HAP-1 (cell line): Measurements from ENCODE around the gene SINHCAF.
A peak's percentile ranks its signal among the peaks of the same experiment; 100 is the strongest.

Experiments used
- DNase-seq, 2 experiments: peaks; one replicate each; pipeline ENCODE4 v3.0.0-alpha.2; 2016 to 2020; ENCODE audit warnings: low spot score in 2 of 2
- H3K27me3 ChIP-seq: fragments of 250-450 bp; sonication (Bioruptor Pico); 2 replicates; pipeline ENCODE4 v1.5.1; 2020; ENCODE audit warnings: low read depth, mild to moderate bottlenecking, moderate library complexity
- H3K36me3 ChIP-seq: fragments of 250-450 bp; sonication (Bioruptor Pico); replicated peaks from 2 replicates; pipeline ENCODE4 v1.5.1; 2020; ENCODE audit warnings: mild to moderate bottlenecking
- H3K4me1 ChIP-seq: fragments of 250-450 bp; sonication (Bioruptor Pico); 2 replicates; pipeline ENCODE4 v1.5.1; 2020; ENCODE audit warnings: mild to moderate bottlenecking
- H3K4me3 ChIP-seq: fragments of 250-450 bp; sonication (Bioruptor Pico); 2 replicates; pipeline ENCODE4 v1.5.1; 2020; ENCODE audit warnings: mild to moderate bottlenecking, moderate library complexity
- H3K9me3 ChIP-seq: fragments of 250-450 bp; sonication (Bioruptor Pico); 2 replicates; pipeline ENCODE4 v1.5.1; 2020; ENCODE audit warnings: mild to moderate bottlenecking, moderate library complexity
- in situ Hi-C: fragments of 300-500 bp; cut with MboI; formaldehyde crosslinking; loops from 3 replicates; pipeline ENCODE4 v1.14.3; 2020; ENCODE audit warnings: low sequenced_read_pairs, inconsistent platforms, mixed read lengths

Gene SINHCAF

GRCh38 chr12:31234955-31235867 is 90.7 kb downstream of the SINHCAF start:
- in situ Hi-C loops, result loop anchor here (10.0 kb wide), 1 partner anchor 370 kb away; no protein-coding TSS in a partner anchor

GRCh38 chr12:31234053-31234840 is 91.7 kb downstream of the SINHCAF start:
- no peak for DNase-seq
- in situ Hi-C loops, result loop anchor here (10.0 kb wide), 1 partner anchor 369 kb away; no protein-coding TSS in a partner anchor
- Histone ChIP-seq H3K4me3 (no peak overlapping the region), H3K27me3 (no peaks in the 10 kb centered on the region; the same call in 1 of the 2 replicates), H3K9me3 (no peaks in the 10 kb centered on the region), H3K4me1 (peaks cover 6% of the 10 kb centered on the region; the same call in 1 of the 2 replicates), H3K36me3 (no peaks in the 10 kb centered on the region)

More at GRCh38 chr12:31234955-31235867, 90.7 kb downstream of the SINHCAF start:
- peak; percentile 24 to 70 for DNase-seq
- H3K4me1 ChIP-seq, result peaks cover 6% of the 10 kb centered on the region; the same call in 1 of the 2 replicates
- H3K27me3 ChIP-seq, result no peaks in the 10 kb centered on the region; the same call in 1 of the 2 replicates
- H3K4me3 ChIP-seq, result no peak overlapping the region
- no peaks in the 10 kb centered on the region for H3K36me3 ChIP-seq
- no peaks in the 10 kb centered on the region for H3K9me3 ChIP-seq

GRCh38 chr12:31233061-31233730 is 92.8 kb downstream of the SINHCAF start:
- Histone ChIP-seq H3K36me3 (no peaks in the 10 kb centered on the region), H3K4me3 (no peak overlapping the region), H3K4me1 (peaks cover 3% of the 10 kb centered on the region; the same call in 1 of the 2 replicates), H3K9me3 (no peaks in the 10 kb centered on the region), H3K27me3 (no peaks in the 10 kb centered on the region; the same call in 1 of the 2 replicates)
- no peak for DNase-seq
- in situ Hi-C loops, result loop anchor here (10.0 kb wide), 1 partner anchor 368 kb away; no protein-coding TSS in a partner anchor

GRCh38 chr12:31232361-31232965 is 93.5 kb downstream of the SINHCAF start:
- in situ Hi-C loops, result loop anchor here (10.0 kb wide), 1 partner anchor 368 kb away; no protein-coding TSS in a partner anchor

GRCh38 chr12:31231611-31232360 is 94.2 kb downstream of the SINHCAF start:
- in situ Hi-C loops, result loop anchor here (10.0 kb wide), 1 partner anchor 367 kb away; no protein-coding TSS in a partner anchor
- H3K4me3 ChIP-seq, result no peak overlapping the region
- no peaks in the 10 kb centered on the region for H3K36me3 ChIP-seq
- H3K9me3 ChIP-seq, result no peaks in the 10 kb centered on the region
- H3K4me1 ChIP-seq, result peaks cover 3% of the 10 kb centered on the region; the same call in 1 of the 2 replicates
- no peak for DNase-seq
- no peaks in the 10 kb centered on the region; the same call in 1 of the 2 replicates for H3K27me3 ChIP-seq

More at GRCh38 chr12:31232361-31232965, 93.5 kb downstream of the SINHCAF start:
- Histone ChIP-seq H3K4me3 (no peak overlapping the region), H3K4me1 (peaks cover 3% of the 10 kb centered on the region; the same call in 1 of the 2 replicates), H3K27me3 (no peaks in the 10 kb centered on the region; the same call in 1 of the 2 replicates), H3K9me3 (no peaks in the 10 kb centered on the region), H3K36me3 (no peaks in the 10 kb centered on the region)
- DNase-seq, result no peak
